Fibroblast of upper back skin (primary cell): ENCODE data around the gene ECD.
A peak's percentile ranks its signal among the peaks of the same experiment; 100 is the strongest.

ENCODE experiments used
- DNase-seq: peaks from one replicate; pipeline ENCODE4 v3.0.0-alpha.2; 2013

ECD gene

DNA sequence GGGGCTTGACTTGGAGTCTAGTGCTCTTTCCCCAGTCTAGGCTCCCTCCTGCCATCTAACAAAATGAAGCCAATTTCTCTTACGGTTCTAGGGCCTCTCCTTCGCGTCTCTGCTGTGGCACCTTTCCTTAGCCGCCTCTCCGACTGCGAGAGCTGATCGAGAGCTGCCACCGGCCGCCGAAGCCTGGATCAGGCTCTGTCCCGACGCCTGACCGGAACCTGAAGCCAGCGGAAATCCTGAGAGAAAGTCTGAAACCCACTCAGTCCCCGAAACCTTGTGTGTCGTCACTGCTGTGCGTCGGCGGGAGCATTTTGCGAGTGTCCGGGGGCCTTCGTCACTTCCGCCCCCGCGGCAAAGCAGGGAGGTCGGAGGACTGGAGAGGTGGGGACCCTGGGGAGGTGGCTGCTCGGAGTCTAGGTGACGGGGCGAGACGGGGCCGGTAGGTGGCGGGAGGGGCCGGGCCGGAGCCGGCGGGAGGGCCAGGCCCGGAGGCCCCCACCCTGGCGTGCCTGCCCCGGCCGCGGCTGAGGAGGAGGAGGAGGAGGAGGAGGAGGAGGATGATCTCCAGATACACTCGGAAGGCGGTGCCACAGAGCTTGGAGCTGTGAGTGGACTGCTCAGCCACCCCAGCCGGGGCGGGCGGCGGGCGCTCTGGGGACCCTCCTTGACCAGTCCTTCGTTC is at the start of gene ECD, which contains the start of gene FAM149B1:
Gene ECD (minus strand): TSS at position 226 of the 682 bp plus-strand sequence. CDS start 4,071 bp downstream, outside the sequence.
Gene FAM149B1 (plus strand): TSS at position 337 of the 682 bp plus-strand sequence. CDS start 221 bp downstream, at position 558.
- peak; percentile 94 for DNase-seq

DNA sequence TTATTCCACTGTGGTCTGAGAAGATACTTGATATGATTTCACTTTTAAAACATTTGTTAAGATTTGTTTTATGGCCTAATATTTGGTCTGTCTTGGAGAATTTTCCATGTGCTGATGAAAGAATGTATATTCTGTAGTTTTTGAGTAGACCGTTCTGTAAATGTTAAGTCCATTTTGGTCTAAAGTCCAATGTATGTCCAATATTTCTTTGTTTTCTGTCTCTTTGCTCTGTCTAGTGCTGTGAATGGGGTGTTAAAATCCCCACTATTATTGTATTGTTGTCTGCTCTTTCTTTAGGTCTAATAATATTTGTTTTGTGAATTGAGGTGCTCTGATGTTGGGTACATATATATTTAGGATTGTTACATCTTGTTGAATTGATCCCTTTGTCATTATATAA is 47.9 kb upstream of the ECD start:
- DNase-seq, result no peak

GRCh38 chr10:73211106-73211811 is 43.5 kb upstream of the ECD start:
- DNase-seq, result no peak

- DNase-seq, result no peak
Observed at GRCh38 chr10:73210395-73211105, 42.7 kb upstream of the ECD start.

- peak; percentile 31 for DNase-seq
Observed at GRCh38 chr10:73209705-73210104, 41.9 kb upstream of the ECD start.

GRCh38 chr10:73207883-73208282 is 40.1 kb upstream of the ECD start:
- no peak for DNase-seq

DNA sequence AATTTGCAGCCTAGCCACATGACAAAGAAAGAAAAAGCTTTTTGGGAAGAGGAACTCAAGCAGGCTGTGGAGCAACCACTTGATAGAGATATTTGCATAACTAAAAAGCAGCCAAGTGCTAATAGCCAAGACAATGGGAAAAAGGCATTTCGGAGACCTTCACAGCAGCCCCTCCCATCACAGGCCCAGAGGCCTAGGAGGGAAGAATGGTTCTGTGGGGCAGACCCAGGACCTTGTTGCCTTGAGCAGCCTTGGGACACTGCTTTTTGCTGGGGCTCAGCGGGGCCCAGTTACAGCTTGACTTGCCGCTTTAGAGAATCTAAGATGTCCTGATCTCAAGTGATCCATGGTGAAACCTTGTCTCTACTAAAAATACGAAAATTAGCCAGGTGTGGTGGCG is 38.6 kb upstream of the ECD start:
- DNase-seq, result no peak

DNA sequence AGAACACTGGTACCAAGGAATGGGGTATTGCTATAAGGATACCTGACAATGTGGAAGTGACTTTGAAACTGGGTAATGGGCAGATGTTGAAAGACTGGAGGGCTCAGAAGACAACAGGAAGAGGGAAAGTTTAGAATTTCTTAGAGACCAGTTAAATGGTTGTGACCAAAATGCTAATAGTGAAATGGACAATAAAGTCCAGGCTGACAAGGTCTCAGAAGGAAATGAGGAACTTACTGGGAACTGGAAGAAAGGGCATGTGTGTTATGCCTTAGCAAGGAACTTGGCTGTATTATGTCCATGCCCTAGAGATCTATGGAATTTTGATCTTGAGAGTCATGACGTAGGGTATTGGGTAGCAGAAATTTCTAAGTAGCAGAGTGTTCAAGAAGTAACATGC is 38.1 kb upstream of the ECD start:
- DNase-seq, result no peak

DNA sequence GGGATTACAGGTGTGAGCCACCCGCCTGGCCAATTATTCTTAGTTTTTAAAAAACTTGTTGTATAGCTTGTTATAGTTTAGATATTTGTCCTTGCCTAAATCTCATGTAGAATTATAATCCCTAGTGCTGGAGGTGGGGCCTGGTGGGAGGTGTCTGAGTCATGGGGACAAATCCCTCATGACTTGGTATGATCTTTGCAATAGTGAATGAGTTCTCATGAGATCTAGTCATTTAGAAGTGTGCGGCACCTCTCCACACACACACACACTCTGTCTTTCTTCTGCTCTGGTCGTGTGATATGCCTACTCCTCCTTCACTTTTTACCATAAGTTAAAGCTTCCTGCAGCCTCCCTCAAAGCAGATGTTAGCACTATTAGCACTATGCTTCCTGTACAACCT is 37.3 kb upstream of the ECD start:
- DNase-seq, result no peak

DNA sequence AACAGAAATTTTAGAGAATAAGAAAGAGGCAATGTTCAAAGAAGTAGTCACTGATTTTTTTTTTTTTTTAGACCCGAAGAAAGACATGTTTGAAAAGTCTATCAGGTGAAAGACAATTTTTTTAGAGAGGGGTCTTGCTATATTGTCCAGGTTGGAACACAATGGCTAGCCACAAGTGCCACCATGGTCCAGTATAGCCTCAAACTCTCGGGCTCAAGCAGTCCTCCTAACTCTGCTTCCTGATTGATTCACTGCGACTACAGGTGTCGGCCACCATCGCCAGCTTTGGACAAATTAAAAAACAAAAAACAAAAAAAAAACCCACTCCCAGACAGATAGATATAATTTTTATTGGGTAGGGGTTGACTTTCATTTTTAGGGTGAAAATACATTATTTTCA is 22.4 kb upstream of the ECD start:
- no peak for DNase-seq

- no peak for DNase-seq
Observed at GRCh38 chr10:73186266-73186665, 18.5 kb upstream of the ECD start.

DNA sequence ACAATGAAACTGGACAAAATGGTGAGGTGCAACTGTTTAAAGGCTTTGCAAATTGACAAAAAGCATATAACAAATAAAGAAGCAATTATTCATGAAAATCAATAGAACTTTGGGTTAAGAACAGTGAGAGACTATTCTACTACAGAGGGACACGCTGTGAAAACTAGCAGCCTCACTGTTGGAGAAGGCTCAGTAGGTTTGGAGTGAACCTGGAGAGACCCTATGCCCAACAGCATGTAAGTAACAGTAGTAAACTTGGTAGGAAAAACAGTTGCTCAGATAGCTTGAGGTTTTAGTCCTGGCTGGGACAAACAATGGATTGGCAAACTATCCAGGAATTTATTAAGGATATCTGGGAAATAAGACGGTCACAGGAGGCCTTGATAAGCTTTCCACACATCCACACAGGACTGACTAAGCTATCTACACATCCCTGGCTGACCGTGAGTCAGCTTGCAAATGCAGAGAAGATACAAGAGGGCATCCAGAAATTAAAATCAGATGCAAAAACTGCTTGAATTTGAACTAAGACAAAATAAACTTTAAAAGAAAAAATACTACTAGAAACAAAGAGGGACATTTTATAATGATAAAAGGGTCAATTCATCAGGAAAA is 16.0 kb upstream of the ECD start:
- DNase-seq, result peak; percentile 26

DNA sequence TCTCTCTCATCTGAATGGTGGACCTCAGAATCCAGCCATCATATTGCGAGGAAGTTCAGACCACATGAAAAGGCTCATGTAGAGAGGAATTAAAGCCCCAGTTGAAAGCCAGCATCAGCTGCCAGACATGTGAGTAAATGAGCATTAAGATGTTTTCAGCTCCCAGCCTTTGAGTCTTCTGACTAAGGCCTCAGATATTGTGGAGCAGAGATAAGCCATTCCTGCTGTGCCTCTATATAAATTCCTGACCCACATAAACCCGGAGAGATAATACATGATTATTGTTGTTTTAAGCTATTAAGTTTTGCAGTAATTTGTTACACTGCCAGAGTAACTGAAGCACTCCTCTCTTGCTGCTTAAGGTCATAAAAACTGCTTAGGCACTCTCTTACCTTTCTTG is 14.8 kb upstream of the ECD start:
- peak; percentile 36 for DNase-seq

DNA sequence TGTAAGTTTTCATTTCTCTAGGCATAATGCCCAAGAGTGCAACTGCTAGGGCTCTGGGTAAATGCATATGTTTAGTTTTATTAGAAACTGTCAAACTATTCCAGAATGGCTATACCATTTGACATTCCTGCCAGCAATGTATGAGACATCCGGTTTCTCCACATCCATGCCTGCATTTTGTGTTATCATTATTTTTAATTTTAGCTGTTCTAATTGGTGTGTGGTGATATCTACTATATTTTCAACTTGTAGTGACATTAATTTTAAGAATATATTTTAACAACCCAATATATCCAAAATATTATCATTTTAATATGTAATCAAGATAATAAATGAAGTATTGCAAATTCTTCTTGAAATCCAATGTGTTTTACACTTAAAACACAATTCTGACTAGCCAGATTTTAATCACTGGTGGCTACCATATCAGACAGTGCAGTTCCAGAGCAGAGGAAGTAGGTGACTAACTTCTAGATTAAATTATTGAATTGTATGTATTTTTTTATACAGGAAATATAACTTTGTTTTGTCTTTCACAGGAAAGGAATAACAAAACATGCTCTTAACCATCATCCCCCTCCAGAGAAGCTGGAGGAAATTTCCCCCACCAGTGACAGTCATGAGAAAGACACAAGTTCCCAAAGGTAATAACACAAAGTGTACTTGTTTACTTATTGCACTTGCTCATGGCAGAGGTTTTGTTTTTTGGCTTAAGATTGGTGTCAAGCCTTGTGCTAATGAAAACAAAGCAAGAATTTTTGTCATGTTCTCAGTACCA is 6.5 kb upstream of the ECD start:
- DNase-seq, result no peak

- DNase-seq, result no peak
Observed at GRCh38 chr10:73172867-73173266, 5.1 kb upstream of the ECD start.

- no peak for DNase-seq
Observed at GRCh38 chr10:73169320-73169719, 1.5 kb upstream of the ECD start.

DNA sequence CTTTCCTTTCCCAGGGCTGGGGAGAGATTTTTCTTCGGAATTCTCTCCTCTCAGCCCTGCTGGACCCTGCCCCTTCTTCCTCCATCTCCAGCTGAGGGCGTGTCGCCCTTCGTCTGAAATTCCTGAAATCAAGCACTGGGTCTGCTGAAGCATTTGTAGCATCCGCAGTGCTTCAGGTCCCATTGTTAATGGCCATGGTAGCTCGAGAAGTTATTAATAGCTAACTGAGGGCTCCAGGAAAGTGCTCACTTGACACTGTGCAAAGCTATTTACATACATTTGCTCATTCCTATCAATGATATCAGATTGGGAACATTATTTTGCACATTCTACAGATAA is 626 bp upstream of the ECD start:
- DNase-seq, result no peak

DNA sequence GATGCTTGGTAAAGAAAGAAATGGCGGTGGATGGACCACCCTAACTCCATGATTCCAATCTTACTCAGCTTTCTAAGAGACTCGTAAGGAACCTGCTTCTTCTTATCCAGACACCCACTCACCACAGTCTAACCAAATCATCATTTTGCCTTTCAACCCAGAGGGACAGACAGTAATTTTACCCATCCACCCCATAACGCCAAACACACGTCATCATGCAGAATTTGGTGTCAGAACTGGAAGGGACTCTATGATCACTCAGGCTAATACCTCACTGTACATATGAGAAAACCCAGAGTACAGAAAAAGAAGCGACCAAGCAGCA is 388 bp downstream of the ECD start:
- DNase-seq, result no peak

- no peak for DNase-seq
Observed at GRCh38 chr10:73166972-73167371, 836 bp downstream of the ECD start.

DNA sequence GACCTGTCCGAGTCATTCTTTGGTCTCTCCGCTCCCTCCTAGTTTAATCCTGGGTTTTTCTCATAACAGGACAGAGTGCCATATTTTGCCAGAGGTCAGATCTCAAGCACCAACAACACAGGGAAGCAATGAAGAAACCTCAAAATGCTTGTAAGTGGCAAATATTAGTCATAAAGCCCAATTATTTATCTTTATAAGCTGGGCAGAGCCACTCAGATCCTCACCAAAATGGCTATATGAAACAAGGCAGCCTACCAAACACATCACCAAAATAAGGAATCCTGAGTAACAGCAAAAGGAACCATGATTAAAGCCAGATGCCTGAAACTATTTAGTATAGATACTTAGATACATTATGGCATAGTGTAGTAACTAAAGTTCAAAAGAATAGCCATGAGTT is 4.7 kb downstream of the ECD start:
- DNase-seq, result peak; percentile 17

- DNase-seq, result no peak
Observed at GRCh38 chr10:73161662-73162061, 6.1 kb downstream of the ECD start.

- DNase-seq, result no peak
Observed at GRCh38 chr10:73161079-73161478, 6.7 kb downstream of the ECD start.
